PC-3 (cell line): ENCODE data around the gene LEKR1.

Source experiments
- EZH2 ChIP-seq: fragments of 300-600 bp; sonication (generic); IDR thresholded peaks from one replicate; pipeline ENCODE4 v1.6.1; 2017; ENCODE audit warnings: antibody characterized with exemption, mild to moderate bottlenecking, low read length; ENCODE audit not compliant: unreplicated experiment
- EZH2phosphoT487 ChIP-seq: fragments of 300-600 bp; sonication (generic); IDR thresholded peaks from 2 replicates; pipeline ENCODE4 v1.6.1; 2018; ENCODE audit warnings: mild to moderate bottlenecking, antibody characterized with exemption, low read length, borderline replicate concordance
- TF ChIP-seq, protein P1 (sequence below): fragments of 300-600 bp; sonication (generic); conservative IDR thresholded peaks from 2 replicates; pipeline ENCODE4 v1.5.1; 2017; ENCODE audit warnings: antibody characterized with exemption, low read depth, mild to moderate bottlenecking, low read length

DNA sequence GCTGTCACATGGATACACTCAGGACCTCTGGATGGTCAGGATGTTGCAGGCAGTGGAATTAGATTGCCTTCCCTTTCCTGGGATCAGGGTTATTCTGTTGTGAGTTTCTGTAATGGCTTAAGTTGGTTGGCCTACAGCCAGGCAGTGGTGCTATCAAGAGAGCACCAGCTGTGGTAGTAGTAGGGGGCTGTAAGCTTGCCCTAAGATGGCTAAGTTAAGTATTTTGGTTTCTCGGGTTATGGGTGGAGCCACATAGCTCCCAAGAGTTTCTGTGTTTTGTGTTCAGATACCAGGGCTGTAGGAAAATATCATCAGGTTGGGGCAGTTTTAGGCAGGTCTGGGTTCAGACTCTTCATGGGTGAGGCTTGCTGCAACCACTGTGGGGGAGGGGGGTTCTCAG lies 59.6 kb downstream of the LEKR1 start:
- TF ChIP-seq, protein P1, sequence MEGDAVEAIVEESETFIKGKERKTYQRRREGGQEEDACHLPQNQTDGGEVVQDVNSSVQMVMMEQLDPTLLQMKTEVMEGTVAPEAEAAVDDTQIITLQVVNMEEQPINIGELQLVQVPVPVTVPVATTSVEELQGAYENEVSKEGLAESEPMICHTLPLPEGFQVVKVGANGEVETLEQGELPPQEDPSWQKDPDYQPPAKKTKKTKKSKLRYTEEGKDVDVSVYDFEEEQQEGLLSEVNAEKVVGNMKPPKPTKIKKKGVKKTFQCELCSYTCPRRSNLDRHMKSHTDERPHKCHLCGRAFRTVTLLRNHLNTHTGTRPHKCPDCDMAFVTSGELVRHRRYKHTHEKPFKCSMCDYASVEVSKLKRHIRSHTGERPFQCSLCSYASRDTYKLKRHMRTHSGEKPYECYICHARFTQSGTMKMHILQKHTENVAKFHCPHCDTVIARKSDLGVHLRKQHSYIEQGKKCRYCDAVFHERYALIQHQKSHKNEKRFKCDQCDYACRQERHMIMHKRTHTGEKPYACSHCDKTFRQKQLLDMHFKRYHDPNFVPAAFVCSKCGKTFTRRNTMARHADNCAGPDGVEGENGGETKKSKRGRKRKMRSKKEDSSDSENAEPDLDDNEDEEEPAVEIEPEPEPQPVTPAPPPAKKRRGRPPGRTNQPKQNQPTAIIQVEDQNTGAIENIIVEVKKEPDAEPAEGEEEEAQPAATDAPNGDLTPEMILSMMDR, result no peak
- TF ChIP-seq EZH2phosphoT487 (no peak), EZH2 (no peak)
